ENCODE results near the gene PPFIBP2. TPM values are rescaled to one million over a fixed set of nuclear protein-coding genes. Genes with fewer than 3 reads are reported as not detected.

Gene PPFIBP2
- total and polyA plus RNA-seq, 10 of the 15 experiments (the other 5 are each of a cell fraction or from before 2014, with no cell fraction given) = 17.3 to 56.3 (median 39.2) TPM

DNA sequence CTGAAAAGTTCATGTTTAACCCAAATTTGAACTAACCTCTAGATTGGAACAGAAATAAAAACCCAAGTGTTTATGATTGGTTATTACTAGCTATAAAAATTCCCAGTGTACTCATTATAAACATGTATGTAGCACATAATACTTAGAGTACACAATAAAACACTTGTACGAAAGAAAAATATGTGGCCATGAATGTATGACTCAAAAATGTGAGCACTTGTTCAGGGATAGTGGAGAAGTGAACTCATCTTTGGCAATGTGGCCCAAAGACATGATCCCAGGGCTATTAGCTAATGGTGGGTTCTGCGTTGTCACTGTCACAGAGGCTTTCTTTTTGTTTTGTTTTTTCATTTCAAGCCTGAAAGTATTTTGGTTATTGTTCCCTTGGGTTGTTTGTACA lies 72.0 kb downstream of the PPFIBP2 start (continued):
- no peak for TF ChIP-seq POLR2AphosphoS5 (IDR thresholded peaks at IDR 0.05; ENCODE audit: low read length)
- no peak for TF ChIP-seq RBBP5 (conservative IDR thresholded peaks at IDR 0.05)

DNA sequence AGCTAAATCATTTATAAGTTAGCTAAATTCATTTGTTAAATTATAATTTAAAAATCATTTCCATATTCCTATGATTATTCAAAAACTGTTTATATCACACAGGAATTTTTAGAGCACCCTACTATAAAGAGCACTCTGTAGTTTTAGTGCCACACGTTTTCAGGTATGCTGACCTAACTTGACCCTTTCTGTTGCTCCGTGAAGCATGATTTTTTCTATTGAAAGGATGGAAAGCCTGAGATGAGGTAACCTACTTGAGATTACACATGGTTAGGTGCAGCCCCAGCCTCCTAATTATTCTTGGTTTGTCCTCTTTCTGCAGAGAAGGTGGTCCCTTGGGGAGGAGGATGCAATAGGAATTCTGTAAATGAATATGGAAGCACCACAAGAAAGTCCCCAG lies 72.6 kb downstream of the PPFIBP2 start:
- BruUV-seq (replicated peaks) = no TSS peak
- ATAC-seq = no peak
- H2AFZ ChIP-seq (ENCODE audit: control insufficient read depth, low read depth, low read length) = no peak overlapping the region
- H3K4me1 ChIP-seq (ENCODE audit: control insufficient read depth, insufficient read depth, low read length) = 0 out of 2 replicates have a peak, but pooled peaks cover 4% of the 10 kb centered on the region
- no peak for DNase-seq (ENCODE audit: low read depth, low spot score)
- FAIRE-seq = no peak
- H3K27me3 ChIP-seq (replicated peaks in 1 of 2; ENCODE audit: control insufficient read depth in 2 of 2, insufficient read depth in 2 of 2, low read length in 1 of 2) = no peaks in the 10 kb centered on the region
- ChIA-PET RAD21 (ENCODE audit: unreplicated experiment) (no interaction called here), POLR2A (no interaction called here), CTCF (interaction anchor here (0.9 to 3.8 kb wide), 3 partner anchors 8 to 80 kb away, joined by 3 to 17 read pairs (median 5); no protein-coding TSS in a partner anchor), SMC1A (ENCODE audit: uncharacterized antibody, unreplicated experiment) (interaction anchor here (1.1 to 5.0 kb wide), 4 partner anchors 15 to 49 kb away, joined by 4 to 21 read pairs (median 6); no protein-coding TSS in a partner anchor)
- no peaks in the 10 kb centered on the region for H3K9me3 ChIP-seq (replicated peaks; ENCODE audit: control insufficient read depth, insufficient read depth, low read length)
- in situ Hi-C loops (cut with MboI) = no loop called here
- no peak overlapping the region for H3K27ac ChIP-seq (ENCODE audit: control insufficient read depth, insufficient read depth)
- no peak overlapping the region for H3K4me3 ChIP-seq
- H3K4me2 ChIP-seq (ENCODE audit: control insufficient read depth, insufficient read depth) = no peak overlapping the region
- WGBS (ENCODE audit: insufficient coverage, insufficient replicate concordance, low lambda C conversion rate, missing lambda C conversion rate) = 62% methylated on average over 2 of the region's 2 CpGs
- no peak for TF ChIP-seq KAT2A (conservative IDR thresholded peaks at IDR 0.05; ENCODE audit: control insufficient read depth, low read depth, low read length)
- no peak for TF ChIP-seq ZNF217 (IDR thresholded peaks at IDR 0.05)
- TF ChIP-seq, protein P1, sequence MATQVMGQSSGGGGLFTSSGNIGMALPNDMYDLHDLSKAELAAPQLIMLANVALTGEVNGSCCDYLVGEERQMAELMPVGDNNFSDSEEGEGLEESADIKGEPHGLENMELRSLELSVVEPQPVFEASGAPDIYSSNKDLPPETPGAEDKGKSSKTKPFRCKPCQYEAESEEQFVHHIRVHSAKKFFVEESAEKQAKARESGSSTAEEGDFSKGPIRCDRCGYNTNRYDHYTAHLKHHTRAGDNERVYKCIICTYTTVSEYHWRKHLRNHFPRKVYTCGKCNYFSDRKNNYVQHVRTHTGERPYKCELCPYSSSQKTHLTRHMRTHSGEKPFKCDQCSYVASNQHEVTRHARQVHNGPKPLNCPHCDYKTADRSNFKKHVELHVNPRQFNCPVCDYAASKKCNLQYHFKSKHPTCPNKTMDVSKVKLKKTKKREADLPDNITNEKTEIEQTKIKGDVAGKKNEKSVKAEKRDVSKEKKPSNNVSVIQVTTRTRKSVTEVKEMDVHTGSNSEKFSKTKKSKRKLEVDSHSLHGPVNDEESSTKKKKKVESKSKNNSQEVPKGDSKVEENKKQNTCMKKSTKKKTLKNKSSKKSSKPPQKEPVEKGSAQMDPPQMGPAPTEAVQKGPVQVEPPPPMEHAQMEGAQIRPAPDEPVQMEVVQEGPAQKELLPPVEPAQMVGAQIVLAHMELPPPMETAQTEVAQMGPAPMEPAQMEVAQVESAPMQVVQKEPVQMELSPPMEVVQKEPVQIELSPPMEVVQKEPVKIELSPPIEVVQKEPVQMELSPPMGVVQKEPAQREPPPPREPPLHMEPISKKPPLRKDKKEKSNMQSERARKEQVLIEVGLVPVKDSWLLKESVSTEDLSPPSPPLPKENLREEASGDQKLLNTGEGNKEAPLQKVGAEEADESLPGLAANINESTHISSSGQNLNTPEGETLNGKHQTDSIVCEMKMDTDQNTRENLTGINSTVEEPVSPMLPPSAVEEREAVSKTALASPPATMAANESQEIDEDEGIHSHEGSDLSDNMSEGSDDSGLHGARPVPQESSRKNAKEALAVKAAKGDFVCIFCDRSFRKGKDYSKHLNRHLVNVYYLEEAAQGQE (IDR thresholded peaks at IDR 0.05; ENCODE audit: low read depth, low read length) = no peak
- TF ChIP-seq, protein P2, sequence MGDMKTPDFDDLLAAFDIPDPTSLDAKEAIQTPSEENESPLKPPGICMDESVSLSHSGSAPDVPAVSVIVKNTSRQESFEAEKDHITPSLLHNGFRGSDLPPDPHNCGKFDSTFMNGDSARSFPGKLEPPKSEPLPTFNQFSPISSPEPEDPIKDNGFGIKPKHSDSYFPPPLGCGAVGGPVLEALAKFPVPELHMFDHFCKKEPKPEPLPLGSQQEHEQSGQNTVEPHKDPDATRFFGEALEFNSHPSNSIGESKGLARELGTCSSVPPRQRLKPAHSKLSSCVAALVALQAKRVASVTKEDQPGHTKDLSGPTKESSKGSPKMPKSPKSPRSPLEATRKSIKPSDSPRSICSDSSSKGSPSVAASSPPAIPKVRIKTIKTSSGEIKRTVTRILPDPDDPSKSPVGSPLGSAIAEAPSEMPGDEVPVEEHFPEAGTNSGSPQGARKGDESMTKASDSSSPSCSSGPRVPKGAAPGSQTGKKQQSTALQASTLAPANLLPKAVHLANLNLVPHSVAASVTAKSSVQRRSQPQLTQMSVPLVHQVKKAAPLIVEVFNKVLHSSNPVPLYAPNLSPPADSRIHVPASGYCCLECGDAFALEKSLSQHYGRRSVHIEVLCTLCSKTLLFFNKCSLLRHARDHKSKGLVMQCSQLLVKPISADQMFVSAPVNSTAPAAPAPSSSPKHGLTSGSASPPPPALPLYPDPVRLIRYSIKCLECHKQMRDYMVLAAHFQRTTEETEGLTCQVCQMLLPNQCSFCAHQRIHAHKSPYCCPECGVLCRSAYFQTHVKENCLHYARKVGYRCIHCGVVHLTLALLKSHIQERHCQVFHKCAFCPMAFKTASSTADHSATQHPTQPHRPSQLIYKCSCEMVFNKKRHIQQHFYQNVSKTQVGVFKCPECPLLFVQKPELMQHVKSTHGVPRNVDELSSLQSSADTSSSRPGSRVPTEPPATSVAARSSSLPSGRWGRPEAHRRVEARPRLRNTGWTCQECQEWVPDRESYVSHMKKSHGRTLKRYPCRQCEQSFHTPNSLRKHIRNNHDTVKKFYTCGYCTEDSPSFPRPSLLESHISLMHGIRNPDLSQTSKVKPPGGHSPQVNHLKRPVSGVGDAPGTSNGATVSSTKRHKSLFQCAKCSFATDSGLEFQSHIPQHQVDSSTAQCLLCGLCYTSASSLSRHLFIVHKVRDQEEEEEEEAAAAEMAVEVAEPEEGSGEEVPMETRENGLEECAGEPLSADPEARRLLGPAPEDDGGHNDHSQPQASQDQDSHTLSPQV (IDR thresholded peaks at IDR 0.05) = no peak
- no peak for TF ChIP-seq NBN (IDR thresholded peaks at IDR 0.05)
- no peak for TF ChIP-seq YY1 (IDR thresholded peaks at IDR 0.05; ENCODE audit: low read depth, low read length)
- no peak for TF ChIP-seq NFYA (IDR thresholded peaks at IDR 0.05; ENCODE audit: borderline replicate concordance, low read depth, low read length)
- no peak for TF ChIP-seq NFIC (IDR thresholded peaks at IDR 0.05; ENCODE audit: low read depth, low read length)
- TF ChIP-seq HCFC1 (IDR thresholded peaks at IDR 0.05; ENCODE audit: low read length) = no peak
- TF ChIP-seq, protein P3, sequence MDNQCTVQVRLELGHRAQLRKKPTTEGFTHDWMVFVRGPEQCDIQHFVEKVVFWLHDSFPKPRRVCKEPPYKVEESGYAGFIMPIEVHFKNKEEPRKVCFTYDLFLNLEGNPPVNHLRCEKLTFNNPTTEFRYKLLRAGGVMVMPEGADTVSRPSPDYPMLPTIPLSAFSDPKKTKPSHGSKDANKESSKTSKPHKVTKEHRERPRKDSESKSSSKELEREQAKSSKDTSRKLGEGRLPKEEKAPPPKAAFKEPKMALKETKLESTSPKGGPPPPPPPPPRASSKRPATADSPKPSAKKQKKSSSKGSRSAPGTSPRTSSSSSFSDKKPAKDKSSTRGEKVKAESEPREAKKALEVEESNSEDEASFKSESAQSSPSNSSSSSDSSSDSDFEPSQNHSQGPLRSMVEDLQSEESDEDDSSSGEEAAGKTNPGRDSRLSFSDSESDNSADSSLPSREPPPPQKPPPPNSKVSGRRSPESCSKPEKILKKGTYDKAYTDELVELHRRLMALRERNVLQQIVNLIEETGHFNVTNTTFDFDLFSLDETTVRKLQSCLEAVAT (IDR thresholded peaks at IDR 0.05) = no peak
- no peak for TF ChIP-seq TAF1 (IDR thresholded peaks at IDR 0.05; ENCODE audit: borderline replicate concordance, low read depth, low read length)
- no peak for TF ChIP-seq TARDBP (IDR thresholded peaks at IDR 0.05; ENCODE audit: borderline replicate concordance)
- peaks cover 0 to 18% of the 10 kb centered on the region in 2 experiments; a peak in 2 of 4 replicates for H3K36me3 ChIP-seq (ENCODE audit: control insufficient read depth in 2 of 2, insufficient read depth in 2 of 2, low read length in 1 of 2)
- no peaks in the 10 kb centered on the region for H4K20me1 ChIP-seq (ENCODE audit: control insufficient read depth, insufficient read depth)
- no peak overlapping the region for H3K9ac ChIP-seq (ENCODE audit: control insufficient read depth, insufficient read depth, low read length)
- H3K79me2 ChIP-seq (ENCODE audit: control insufficient read depth, insufficient read depth, low read length) = peaks cover 3% of the 10 kb centered on the region; the same call in 1 of the 2 replicates
- intact Hi-C loops (cut with micrococcal nuclease; ENCODE audit: unreplicated experiment) = no loop called here

Measured in GM12878 (cell line).